GM19240 (cell line): ENCODE data around the gene CHD1.

ENCODE experiments used
- DNase-seq: peaks from one replicate; pipeline ENCODE4 v3.0.0; 2011; ENCODE audit warnings: low spot score; ENCODE audit not compliant: insufficient read length

The CHD1 gene

DNA sequence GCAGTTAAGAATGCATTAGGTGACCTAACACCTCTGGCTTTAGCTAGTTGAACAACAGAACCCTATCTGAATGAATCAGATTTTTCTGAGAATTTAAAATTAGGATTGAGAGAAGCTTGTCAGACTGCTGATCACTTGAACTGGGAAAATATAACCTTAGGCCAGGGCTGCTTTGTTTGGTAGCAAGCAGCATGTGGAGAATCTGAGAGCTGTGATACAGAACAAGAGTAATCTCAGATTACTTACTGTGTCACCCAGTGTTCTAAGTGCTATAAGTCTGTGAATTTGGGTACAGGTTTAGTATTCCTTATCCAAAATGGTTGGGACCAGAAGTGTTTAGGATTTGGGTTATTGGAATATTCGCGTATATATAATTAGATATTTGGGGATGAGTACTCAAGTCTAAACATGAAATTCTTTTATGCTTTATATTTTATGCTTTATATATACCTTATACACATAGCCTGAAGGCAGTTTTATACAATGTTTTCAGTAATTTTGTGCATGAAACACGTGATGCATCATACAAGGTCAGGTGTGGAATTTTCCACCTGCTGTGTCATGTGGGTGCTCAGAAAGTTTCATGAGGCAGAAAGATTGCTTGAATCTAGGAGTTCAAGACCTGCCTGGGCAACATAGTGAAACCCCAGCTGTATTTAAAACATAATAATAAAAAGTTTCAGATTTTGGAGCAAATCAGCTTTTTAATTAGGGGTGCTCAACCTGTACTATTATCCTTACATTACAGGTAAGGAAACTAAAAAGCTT is 8.3 kb upstream of the CHD1 start:
- no peak for DNase-seq

DNA sequence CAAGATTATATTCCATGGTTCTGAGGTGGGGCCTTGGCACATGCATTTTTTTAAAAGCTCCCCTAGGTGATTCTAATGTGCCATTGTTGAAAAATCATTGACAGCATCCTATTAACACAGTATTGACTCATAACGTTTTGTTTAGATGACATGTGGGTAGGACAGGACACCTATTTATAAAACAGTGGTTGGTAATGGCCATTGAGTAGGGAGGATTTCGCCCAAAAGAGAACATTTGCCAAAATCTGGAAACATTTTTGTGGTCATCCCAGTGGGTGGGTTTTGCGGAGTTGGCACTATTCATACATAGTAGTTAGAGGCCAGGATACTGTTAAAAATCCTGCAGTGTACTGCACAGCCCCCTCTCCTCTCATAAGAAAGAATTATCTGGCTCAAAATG is 6.4 kb upstream of the CHD1 start:
- no peak for DNase-seq

DNA sequence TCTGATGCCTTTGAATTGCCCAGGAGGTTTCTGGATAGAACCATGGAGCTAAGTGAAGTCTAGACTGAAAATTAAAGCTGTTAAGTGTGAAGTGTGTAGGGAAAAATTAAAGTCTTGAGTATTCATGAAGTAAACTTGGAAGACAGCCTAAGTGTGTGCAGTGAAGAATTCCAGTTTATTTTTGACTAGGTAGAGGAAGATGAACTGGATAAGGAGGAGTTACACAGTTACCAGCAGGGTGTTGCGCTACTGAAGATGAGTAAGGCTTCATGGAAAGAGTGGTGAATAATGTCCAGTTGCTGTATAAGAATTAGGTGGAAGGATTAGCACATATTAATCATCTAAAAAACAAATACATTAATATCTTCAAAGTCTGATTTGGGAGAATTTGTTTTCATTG is 5.7 kb upstream of the CHD1 start:
- no peak for DNase-seq

DNA sequence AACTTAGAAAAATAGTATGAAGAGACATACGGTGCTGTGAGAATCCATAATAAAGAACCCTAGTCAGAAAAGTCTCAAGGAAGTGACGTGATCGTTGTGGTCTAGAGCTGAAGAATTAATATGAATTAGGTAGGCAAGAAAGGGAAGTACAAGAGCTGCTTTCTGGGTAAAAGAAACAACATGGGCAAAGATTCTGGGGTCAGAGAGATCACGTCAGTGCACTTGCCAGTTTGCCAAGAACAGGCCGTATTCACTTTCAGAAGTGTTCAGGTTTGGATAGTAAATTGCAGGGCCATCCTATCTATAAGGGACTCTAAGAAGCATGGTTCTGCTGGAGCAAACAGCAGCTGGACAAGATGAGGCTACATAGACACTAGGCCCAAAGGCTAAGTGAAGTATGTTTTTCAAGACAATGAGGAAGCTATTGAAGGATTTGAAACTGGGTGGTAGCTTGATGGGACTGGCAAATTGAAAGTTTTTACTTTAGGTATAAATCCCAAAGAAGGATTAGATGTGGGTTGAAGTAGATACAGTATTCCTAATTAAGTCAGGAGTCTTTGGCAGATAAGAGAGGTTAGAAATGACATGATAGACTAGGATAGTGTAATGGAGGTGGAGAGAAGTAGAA is 4.8 kb upstream of the CHD1 start:
- DNase-seq, result no peak

DNA sequence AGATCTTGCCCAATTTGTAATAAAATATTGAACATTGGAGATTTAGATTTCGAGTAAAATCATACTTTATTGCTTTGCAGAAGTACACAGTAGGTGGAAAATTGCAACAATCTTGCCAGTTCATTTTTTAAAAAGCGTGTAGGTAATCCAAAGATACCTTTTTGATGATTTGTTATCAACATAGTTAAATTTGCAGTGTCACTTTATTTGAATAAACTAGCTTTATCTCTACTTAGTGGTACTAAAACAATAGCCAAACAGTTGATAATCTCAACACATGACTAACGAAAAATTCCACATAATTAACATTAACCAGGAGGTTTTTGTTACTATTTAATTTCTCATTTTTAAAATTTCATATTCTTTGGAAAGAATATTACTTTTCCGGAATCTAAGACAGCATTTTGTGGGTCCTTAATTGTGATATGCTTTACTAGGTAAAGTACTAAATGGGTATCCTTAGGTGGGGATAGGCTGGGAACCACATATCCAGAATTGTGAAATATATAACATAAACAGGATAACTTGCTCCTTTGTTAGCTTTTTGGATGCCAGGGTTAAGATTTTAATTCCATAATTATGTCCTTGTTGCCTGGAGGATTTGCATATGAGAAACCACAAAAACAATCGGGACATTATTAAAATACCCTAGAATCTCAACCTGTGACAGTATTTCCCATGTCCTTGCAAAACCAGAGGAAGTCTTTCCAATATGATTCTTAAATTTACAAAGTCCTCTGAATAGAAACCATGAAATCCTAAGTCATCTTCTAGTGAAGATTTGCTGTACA is 2.4 kb upstream of the CHD1 start:
- no peak for DNase-seq

DNA sequence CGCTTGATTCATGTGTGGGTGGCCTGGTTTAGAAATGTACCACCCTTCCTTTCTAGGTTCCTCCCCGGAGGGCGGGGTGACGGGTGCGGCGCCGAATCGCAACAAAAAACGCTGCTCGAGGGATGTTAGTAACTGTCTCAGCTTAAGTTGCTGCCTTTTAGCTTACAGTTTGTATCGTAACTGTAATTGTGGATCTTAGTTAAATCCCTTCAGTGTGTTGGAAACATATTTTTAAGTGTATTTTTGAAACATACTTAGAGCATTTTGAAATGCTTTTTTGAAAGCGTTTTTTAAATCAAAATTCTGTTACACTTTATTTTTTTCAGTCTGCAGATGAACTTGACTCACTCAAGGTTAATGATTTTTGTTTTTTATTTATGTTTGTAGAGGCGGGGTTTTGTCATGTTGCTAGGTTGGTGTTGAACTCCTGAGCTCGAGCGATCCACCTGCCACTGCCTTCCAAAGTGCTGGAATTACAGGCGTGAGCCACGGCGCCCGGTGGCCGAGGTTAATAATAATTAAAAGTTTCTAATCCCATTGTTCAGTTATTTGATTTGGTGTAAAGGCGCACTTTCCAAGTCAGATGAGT is 997 bp upstream of the CHD1 start:
- no peak for DNase-seq

DNA sequence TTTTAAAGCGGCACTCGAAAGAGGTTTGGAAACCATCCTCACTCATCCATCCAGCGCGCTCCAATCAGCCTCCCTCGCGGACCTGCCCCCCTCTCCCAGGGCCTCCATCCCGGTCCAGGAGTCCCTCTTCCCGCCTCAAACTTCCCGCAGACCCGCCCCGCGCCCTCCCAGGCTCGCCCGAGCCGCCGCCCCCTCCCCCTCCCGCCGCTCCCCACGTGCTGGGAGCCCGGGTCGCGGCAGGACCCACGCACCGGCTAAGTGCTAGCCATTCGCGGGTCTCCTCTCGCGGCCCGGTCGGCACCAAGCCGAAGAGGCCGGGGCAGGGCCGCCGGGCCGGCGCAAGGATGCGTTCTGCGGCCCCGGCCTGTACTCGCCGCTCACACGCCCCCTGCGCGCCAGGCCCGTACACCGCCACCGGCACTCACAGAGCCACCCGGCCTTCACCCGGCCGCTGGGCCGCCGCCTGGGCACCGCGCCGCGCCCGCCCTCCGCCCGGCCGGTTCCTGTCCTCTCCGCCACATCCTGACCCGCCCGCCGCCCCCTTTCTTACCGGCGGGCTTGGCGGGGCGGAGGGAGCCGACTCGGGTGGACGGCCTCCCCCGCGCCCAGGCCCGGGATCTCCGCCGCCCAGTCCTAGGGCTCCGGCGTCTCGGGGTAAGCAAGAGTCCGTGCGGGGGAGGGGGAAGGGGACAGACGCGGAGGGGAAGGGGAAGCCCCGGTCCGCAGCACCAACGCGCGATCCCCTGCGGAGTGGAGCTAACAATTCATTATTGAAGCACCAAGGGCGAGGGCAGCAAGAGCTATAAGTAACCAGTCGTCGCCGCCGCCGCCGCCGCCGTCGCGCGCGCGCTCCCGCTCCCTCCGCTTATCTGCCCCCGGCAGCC is 576 bp downstream of the CHD1 start:
- DNase-seq, result no peak

DNA sequence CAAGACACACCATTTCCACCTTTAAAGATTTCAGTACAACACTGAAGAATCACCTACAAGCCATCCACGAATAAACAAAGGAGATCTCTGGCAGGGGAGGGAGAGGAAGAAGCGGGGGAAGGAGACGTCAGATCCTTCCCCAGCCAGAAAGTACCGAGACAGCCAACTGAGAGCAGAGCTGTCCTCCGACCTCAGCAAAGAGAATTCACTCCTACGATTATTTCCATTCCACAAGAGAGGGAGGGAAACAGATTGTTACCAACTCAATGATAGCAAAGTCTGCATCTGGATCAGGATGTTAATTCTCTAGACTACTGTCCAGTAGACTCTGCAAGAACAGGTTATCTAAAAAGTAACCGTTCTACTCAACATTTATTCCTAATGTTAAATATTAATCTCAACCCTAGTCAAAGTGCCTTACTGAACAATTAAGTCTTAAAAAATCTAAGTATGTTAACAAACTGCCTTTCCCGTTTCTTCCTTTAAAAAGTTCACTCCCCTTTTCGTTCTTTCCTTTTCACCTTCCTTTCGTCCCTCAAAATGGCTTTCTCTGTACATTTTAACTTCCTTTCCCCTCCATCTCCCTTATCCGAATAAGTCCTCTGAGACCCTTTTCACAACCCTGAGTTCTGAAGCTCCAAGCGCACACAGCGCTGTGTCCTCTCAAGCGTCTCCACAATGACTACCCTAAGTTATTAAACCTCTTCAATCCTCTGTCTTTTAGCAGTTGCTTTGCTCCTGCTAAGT is 1.4 kb downstream of the CHD1 start:
- no peak for DNase-seq

DNA sequence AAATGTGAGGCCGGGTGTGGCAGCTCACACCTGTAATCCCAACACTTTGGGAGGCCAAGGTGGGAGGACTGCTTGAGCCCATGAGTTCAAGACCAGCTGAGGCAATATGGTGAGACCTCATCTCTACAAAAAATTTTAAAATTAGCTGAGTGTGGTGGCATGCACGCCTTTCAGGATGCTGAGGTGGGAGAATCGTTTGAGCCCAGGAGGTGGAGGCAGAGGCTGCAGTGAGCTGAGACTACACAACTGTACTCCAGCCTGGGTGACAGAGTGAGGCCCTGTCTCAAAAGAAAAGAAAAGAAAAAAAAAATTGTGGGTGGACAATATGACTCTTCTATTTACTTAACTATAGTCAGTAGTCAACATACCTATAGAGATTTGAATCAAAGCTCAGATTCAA is 4.8 kb downstream of the CHD1 start:
- no peak for DNase-seq

DNA sequence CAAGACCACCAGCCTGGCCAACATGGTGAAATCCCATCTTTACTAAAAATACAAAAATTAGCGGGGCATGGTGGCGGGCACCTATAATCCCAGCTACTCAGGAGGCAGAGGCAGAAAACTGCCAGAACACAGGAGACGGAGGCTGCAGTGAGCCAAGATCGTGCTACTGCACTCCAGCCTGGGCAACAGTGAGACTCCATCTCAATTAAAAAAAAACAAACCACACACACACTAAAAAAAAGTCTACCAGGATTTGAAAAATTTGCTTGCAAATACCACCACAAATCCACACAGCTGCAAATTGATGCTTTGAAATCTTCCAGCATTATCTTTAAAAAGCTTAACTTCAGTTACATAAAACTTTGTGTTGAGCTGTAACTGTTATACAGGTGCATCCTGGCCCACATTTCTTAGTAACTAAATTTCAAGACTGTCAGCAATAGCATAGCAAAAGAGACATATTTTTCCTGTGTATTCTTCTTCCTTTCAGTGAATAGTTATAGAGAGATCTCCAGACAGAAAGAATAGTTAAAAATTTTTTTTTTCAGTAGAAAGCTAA is 6.8 kb downstream of the CHD1 start:
- DNase-seq, result no peak

DNA sequence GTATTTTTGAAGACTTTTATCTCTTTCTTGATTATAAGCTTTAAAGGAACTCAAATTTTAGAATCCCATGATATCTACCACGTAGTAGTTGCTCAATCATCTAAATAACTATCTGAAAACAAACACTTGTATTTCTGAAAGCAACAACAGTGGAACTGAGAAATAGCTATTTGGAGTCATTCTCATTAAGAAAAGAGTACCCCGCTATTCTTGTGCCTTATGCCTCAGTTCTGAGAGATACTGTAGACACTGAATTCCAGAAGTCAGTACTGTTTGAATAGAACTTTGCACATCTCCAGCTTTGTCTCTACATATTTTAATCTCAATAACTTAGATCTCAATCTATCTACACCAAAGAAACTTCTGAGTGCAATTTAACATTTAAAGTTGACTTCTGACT is 11.4 kb downstream of the CHD1 start:
- no peak for DNase-seq

DNA sequence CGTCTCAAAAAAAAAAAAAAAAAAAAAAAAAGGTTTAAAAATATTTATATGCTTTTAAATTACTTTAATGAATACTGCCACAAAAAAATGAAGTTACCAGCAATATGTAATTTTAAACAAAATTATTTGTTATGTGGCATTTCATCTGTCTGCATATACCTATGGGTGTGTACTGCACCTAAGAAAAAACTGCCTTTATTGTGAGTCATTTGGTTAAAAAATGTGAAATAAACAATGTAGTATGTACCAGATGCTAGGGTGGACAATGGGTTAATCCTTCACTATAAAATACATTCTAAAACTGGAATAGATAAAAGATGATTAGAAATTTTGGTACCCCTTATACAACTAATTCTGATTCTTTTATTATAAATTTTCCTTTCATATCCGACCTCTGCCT is 12.3 kb downstream of the CHD1 start:
- no peak for DNase-seq

DNA sequence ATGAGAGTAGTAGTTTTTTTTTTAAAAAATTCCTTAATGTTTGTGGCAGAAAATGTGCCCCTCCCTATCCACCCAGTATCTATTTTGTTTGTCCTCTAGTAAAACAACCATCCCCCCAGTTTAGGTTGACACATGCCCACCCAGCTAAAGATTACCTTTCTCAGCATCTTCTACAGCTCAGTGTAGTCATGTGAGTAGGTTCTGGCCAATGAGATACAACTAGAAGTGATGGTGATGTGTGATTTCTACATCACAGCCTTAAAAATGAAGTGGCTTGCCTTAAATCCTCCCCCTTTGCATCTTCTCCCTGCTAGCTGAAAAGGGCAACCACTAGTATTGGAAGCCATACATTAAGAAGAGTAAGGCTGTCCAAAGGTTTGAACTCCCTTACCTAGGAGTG is 14.9 kb downstream of the CHD1 start:
- no peak for DNase-seq

DNA sequence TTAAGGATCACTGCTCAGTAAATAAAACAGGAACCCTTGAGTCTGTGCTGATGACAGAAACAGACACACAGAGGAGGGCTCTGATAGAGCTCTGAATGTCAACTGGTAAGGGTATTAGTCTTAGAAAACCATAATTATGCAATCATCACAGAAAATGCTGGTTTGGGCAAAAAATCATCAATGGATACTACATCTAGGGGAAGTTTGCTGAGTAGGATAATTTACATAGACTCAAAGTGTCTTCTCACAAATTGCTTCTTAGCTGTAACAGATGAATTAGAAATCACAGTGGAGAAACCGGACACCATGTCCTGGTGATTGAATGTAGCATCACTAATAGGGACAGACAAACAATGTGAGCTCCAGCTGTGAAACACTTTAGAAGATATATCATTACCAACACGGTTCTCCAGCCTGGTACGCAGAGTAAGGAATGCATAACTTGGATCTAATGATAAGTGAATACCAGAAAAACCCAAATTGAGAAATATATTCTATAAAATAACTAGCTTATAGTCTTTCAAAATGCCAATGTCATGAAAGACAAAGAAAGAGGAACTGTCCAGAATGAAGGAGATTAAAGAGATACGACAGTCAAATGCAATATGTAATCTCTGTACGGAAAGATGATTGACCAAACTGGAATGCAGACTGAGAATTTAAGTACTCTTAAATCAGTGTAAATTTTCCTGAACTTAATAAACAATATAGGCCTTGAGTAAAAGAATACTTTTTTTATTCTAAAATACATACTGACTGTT is 17.3 kb downstream of the CHD1 start:
- no peak for DNase-seq

DNA sequence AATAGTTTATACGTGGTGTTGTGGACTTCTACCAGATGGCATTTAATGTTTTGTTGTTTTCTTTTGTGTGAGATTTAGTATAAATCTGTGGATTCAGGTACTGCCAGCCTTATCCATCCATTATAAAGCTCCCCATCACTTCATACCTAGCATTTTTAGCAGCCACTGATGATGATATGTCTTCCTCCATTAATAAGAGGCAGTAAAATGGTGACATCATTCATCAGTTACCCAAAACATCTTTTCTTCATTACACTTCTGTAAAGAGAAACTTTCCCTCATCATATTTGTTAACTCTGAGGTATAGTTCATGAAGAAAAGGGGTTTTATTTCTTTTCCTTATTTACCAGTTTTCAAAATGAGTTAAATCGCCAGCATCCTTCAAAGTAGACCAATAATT is 19.4 kb downstream of the CHD1 start:
- no peak for DNase-seq

DNA sequence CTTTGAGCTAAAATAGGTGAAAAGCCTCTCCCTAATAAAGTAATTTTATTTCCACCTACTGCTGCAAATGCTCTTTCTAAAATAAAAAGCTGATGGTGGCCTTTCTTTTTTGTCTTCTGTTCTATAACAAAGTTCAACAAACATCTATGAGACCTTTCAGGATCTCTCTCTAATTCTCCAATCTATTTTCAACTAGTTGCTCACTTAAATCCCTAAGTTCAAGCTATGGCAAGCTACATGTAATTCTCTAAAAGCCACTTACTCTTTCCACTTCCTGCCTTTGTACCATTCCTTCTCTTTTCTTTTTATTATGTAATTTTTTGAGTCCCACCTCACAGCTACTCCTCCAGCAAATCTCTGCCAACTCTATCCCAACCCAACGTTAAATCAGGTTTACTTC is 20.9 kb downstream of the CHD1 start:
- DNase-seq, result no peak

DNA sequence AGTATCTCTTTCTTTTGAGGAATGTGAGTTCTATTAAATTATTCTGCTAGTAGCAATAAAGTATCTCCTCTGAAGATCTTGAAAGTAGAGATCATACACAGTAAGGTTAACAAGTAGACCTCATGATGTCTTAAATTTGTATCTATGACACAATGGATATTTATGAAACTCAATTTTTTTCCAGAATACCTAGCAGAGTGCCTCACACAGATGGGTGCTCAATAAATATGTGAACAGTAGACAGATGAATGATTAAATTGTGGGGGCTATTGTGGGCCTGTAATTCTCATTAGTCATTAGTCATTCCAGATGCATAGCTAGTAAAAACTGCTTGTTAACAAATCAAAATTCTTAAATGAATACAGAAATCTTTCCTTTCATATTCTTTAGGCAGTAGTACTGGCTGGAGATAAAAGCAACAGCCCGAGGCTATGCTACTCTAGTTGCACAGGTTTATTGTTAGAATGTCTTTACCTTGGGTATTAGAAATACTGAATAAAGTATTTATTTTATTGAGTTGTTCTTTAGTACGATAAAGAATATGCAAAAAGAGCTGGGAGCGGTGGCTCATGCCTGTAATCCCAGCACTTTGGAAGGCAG is 22.0 kb downstream of the CHD1 start:
- DNase-seq, result no peak

DNA sequence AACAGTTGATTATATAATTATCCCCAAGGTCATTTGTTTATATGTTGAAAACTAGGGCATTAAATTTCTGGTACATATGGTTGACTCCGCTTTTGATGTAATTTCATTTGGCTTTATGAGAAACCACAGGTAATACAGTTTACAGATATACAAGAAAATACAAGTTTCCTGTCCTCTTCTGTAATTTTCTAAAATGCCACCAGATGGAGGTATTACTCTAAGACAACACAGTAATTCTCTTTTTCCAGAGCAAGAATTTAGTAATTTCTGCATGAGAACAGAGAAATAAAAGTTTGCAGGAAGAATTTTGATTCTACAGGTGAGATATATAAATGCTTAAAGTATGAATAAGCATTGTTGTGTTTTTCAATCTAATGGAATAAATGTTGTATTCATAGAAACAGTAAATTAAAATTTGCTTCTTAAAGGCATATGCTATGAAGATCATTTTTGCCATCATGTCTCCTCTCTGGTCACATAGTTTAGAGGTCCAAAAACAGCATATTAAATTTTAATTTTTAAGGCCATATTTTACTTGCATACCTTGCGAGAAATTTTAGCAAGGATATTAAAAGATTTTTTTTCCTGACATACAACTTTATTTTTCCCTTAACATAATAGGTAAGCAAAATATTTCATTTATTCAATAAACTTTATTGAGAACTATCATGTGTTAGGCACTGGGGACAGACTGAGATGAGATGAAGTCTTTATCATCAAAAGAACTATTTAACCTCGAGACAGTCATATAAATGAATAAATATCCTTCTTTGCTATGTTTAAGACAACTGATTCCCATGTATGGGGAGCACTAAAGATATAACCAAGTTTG is 22.7 kb downstream of the CHD1 start:
- DNase-seq, result no peak
